Hepatocyte (in vitro differentiated cells): ENCODE results near the gene SHISAL2A. TPM values are rescaled to one million over a fixed set of nuclear protein-coding genes. Genes with fewer than 3 reads are reported as not detected.

ENCODE experiments used
- DNase-seq: peaks from one replicate; pipeline ENCODE4 v3.0.0-alpha.2; 2016; ENCODE audit warnings: low spot score
- H2AFZ ChIP-seq: fragments of 200-600 bp; sonication (generic); 2 replicates; pipeline ENCODE4 v1.6.0; 2016; ENCODE audit warnings: antibody characterized with exemption, mild to moderate bottlenecking
- H3K27ac ChIP-seq: fragments of 200-600 bp; sonication (generic); 2 replicates; pipeline ENCODE4 v1.5.1; 2016; ENCODE audit warnings: mild to moderate bottlenecking
- H3K27me3 ChIP-seq: fragments of 200-600 bp; sonication (generic); 2 replicates; pipeline ENCODE4 v1.6.1; 2016
- H3K36me3 ChIP-seq: fragments of 200-600 bp; sonication (generic); replicated peaks from 2 replicates; pipeline ENCODE4 v1.5.1; 2016; ENCODE audit warnings: low read depth; ENCODE audit not compliant: insufficient read depth
- H3K4me1 ChIP-seq: fragments of 200-600 bp; sonication (generic); 2 replicates; pipeline ENCODE4 v1.5.1; 2016; ENCODE audit warnings: mild to moderate bottlenecking, moderate library complexity; ENCODE audit not compliant: insufficient read depth
- H3K4me2 ChIP-seq: fragments of 200-600 bp; sonication (generic); 2 replicates; pipeline ENCODE4 v1.6.0; 2016
- H3K4me3 ChIP-seq: fragments of 200-600 bp; sonication (generic); 2 replicates; pipeline ENCODE4 v1.5.1; 2016; ENCODE audit warnings: mild to moderate bottlenecking
- H3K79me2 ChIP-seq: fragments of 200-600 bp; sonication (generic); 2 replicates; pipeline ENCODE4 v1.6.0; 2017; ENCODE audit warnings: mild to moderate bottlenecking
- H3K9me2 ChIP-seq: fragments of 200-600 bp; sonication (generic); replicated peaks from 2 replicates; pipeline ENCODE4 v1.6.0; 2017; ENCODE audit warnings: mild to moderate bottlenecking; ENCODE audit not compliant: insufficient read depth
- H3K9me3 ChIP-seq: fragments of 200-600 bp; sonication (generic); 2 replicates; pipeline ENCODE4 v1.5.1; 2016; ENCODE audit warnings: low read depth, mild to moderate bottlenecking
- H4K20me1 ChIP-seq: fragments of 200-600 bp; sonication (generic); 2 replicates; pipeline ENCODE4 v1.6.0; 2016; ENCODE audit warnings: mild to moderate bottlenecking; ENCODE audit not compliant: insufficient read depth, poor library complexity, severe bottlenecking
- EZH2 ChIP-seq: fragments of 200-600 bp; sonication (generic); IDR thresholded peaks from 2 replicates; pipeline ENCODE4 v1.6.1; 2016; ENCODE audit warnings: antibody characterized with exemption, mild to moderate bottlenecking, borderline replicate concordance
- EZH2phosphoT487 ChIP-seq: fragments of 200-600 bp; sonication (generic); IDR thresholded peaks from one replicate; pipeline ENCODE4 v1.6.1; 2018; ENCODE audit warnings: antibody characterized with exemption, mild to moderate bottlenecking, low read depth, moderate library complexity; ENCODE audit not compliant: unreplicated experiment, severe bottlenecking
- WGBS: methylation state at CpG from one replicate; pipeline ENCODE4 v1.1.6; 2016; ENCODE audit warnings: low lambda C conversion rate; ENCODE audit errors: missing lambda C conversion rate; 5-methylcytosine and 5-hydroxymethylcytosine counted together
- polyA plus RNA-seq: library from polyadenylated mRNA; unstranded; fragments of >200 nt; fragmentation: Nextera tagmentation; extraction: Ambion mirVana; gene quantifications from 2 replicates; pipeline ENCODE4 v1.2.1, GENCODE V29; 2016
- total RNA-seq: library from RNA; depleted of rRNA; stranded (reverse); fragments of >200 nt; gene quantifications from 2 replicates; pipeline ENCODE4 v1.2.3, GENCODE V29; 2014
- TF ChIP-seq, protein P1 (sequence below): fragments of 200-600 bp; sonication (generic); IDR thresholded peaks from 2 replicates; pipeline ENCODE4 v1.5.1; 2016; ENCODE audit warnings: antibody characterized with exemption, mild to moderate bottlenecking; ENCODE audit not compliant: poor library complexity

The SHISAL2A gene
- total and polyA plus RNA-seq, 2 experiments from 2014 or later, result 0.47 to 0.89 TPM

GRCh38 chr1:52695627-52696026 lies 62.7 kb downstream of the SHISAL2A start:
- H3K27ac ChIP-seq, result no peak overlapping the region
- H3K27me3 ChIP-seq, result no peaks in the 10 kb centered on the region
- no peak overlapping the region for H3K4me3 ChIP-seq
- peaks cover 9% of the 10 kb centered on the region for H3K4me1 ChIP-seq
- H3K9me2 ChIP-seq, result no peaks in the 10 kb centered on the region
- no peaks in the 10 kb centered on the region for H3K9me3 ChIP-seq
- no peak for TF ChIP-seq EZH2phosphoT487
- no peak for TF ChIP-seq EZH2
- TF ChIP-seq, protein P1, sequence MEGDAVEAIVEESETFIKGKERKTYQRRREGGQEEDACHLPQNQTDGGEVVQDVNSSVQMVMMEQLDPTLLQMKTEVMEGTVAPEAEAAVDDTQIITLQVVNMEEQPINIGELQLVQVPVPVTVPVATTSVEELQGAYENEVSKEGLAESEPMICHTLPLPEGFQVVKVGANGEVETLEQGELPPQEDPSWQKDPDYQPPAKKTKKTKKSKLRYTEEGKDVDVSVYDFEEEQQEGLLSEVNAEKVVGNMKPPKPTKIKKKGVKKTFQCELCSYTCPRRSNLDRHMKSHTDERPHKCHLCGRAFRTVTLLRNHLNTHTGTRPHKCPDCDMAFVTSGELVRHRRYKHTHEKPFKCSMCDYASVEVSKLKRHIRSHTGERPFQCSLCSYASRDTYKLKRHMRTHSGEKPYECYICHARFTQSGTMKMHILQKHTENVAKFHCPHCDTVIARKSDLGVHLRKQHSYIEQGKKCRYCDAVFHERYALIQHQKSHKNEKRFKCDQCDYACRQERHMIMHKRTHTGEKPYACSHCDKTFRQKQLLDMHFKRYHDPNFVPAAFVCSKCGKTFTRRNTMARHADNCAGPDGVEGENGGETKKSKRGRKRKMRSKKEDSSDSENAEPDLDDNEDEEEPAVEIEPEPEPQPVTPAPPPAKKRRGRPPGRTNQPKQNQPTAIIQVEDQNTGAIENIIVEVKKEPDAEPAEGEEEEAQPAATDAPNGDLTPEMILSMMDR, result no peak
- H3K79me2 ChIP-seq, result peaks cover 50% of the 10 kb centered on the region
- no peaks in the 10 kb centered on the region for H4K20me1 ChIP-seq
- H3K4me2 ChIP-seq, result no peak overlapping the region
- WGBS, result 96% methylated on average over 7 of the region's 7 CpGs
- no peak for DNase-seq
- no peak overlapping the region for H2AFZ ChIP-seq
- no peaks in the 10 kb centered on the region for H3K36me3 ChIP-seq

GRCh38 chr1:52697795-52698674 lies 65.1 kb downstream of the SHISAL2A start, which contains the start of gene COA7:
COA7 (minus strand) TSS chr1:52698347; CDS start chr1:52698326, 21 bp downstream.
- Histone ChIP-seq H3K27me3 (no peaks in the 10 kb centered on the region), H3K9me3 (no peaks in the 10 kb centered on the region), H3K4me1 (peaks cover 9% of the 10 kb centered on the region), H3K4me3 (peak within 1 kb of the TSS; percentile 33), H2AFZ (peak within 1 kb of the TSS; percentile 89), H3K27ac (peak within 1 kb of the TSS; percentile 87), H3K9me2 (no peaks in the 10 kb centered on the region), H3K36me3 (no peaks in the 10 kb centered on the region), H3K79me2 (peaks cover 46% of the 10 kb centered on the region), H3K4me2 (peak within 1 kb of the TSS; percentile 80), H4K20me1 (no peaks in the 10 kb centered on the region)
- no peak for TF ChIP-seq EZH2phosphoT487
- TF ChIP-seq, protein P1, result no peak
- WGBS, result 7% methylated on average over 55 of the region's 68 CpGs
- peak; percentile 94 for DNase-seq

GRCh38 chr1:52702886-52703787 lies 70.2 kb downstream of the SHISAL2A start:
- Histone ChIP-seq H3K4me1 (peaks cover 7% of the 10 kb centered on the region), H3K79me2 (no peaks in the 10 kb centered on the region), H4K20me1 (no peaks in the 10 kb centered on the region), H3K4me3 (peak overlapping the region; percentile 23), H3K9me2 (no peaks in the 10 kb centered on the region), H3K27ac (peak overlapping the region; percentile 92), H3K27me3 (no peaks in the 10 kb centered on the region), H3K36me3 (no peaks in the 10 kb centered on the region), H3K4me2 (peak overlapping the region; percentile 77), H3K9me3 (no peaks in the 10 kb centered on the region), H2AFZ (peak overlapping the region; percentile 54)
- TF ChIP-seq, protein P1, result no peak
- TF ChIP-seq EZH2phosphoT487 (no peak), EZH2 (no peak)
- 4% methylated on average over 35 of the region's 35 CpGs for WGBS
- DNase-seq, result peak; percentile 92
